HG03025 (cell line): ENCODE data around the gene FHIT.
A peak's percentile ranks its signal among the peaks of the same experiment; 100 is the strongest.

Source experiments
- ATAC-seq: cut with Tn5 transposase; IDR thresholded peaks from one replicate; pipeline ENCODE4 v1.9.1; 2021; ENCODE audit warnings: mild to moderate bottlenecking, moderate library complexity; ENCODE audit not compliant: unreplicated experiment, low FRiP score

The FHIT gene

DNA sequence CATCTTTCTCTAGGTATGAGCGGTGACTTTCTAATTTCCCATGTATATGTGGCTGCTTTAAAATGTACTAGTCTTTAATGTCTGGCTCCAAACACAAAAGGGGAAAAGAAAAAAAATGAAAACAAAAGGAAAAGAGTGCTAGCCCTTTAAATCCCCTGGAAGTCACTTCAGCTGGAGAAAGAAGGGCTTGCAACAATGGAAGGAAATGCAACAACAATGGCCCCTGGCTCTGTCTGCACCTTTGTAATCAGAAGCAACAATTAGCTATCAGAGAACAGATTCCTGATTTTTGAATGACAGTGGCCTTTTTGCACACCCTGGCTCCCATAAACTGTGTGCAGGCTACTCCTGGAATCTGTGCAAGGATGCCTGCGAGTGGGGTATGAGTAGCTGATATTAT is 591.2 kb downstream of the FHIT start:
- no peak for ATAC-seq

- no peak for ATAC-seq
Measured at GRCh38 chr3:60659098-60659497, 592.2 kb downstream of the FHIT start.

DNA sequence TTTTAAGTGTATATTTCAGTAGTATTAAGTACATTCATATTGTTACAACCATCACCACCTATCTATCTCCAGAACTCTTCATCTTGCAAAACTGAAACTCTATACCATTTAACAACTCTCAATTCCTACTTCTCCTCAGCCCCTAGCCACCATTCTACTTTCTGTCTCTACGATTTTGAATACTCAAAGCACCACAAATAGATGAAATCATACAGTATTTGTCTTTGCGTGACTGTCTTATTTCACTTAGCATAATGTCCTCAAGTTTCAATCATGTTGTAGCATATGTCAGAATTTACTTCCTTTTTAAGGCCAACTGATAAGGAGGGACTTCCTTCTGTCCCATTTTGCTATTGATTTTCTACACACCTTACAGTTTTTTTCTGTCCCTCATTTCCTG is 593.3 kb downstream of the FHIT start:
- peak; percentile 95 for ATAC-seq

- ATAC-seq = peak; percentile 79
Measured at GRCh38 chr3:60652829-60653228, 598.4 kb downstream of the FHIT start.

GRCh38 chr3:60651799-60652198 is 599.5 kb downstream of the FHIT start:
- no peak for ATAC-seq

DNA sequence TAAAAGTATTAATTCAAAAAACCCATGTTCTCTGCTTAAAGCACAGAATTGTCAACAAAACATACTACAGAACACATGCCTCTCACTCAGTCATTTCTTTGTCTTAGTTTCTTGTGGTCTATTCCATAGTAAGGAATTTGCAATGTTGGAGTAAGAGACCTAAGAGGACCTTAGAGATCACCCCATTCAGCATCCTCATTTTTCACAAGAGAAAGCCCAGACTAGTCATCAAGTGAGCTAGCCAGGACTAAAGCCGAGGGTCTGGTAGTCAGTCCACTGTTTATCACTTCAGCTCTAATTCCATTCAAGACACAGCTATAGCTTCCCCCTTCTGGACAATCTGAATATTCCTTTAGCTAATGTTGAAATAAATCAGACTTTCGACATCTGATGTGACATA is 601.1 kb downstream of the FHIT start:
- ATAC-seq = no peak

- ATAC-seq = no peak
Measured at GRCh38 chr3:60645801-60646200, 605.5 kb downstream of the FHIT start.

DNA sequence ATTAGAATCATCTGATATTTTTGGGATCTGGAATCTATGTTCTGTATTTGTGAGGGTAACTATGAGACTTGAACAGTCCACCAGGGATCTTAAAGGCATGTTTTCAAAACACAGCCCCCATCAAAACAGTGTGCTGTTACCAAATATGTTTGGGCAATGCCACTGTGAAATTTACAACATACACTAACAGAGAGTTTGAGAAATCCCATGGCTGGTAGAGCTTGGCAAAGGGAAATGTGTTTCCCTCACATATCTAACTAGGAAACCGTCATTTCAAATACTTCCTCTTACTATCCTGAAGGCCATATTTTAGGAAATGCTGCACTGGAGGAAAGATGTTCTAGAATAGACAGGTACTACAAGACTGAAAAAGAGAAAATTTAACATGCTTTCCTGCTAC is 607.4 kb downstream of the FHIT start:
- no peak for ATAC-seq

DNA sequence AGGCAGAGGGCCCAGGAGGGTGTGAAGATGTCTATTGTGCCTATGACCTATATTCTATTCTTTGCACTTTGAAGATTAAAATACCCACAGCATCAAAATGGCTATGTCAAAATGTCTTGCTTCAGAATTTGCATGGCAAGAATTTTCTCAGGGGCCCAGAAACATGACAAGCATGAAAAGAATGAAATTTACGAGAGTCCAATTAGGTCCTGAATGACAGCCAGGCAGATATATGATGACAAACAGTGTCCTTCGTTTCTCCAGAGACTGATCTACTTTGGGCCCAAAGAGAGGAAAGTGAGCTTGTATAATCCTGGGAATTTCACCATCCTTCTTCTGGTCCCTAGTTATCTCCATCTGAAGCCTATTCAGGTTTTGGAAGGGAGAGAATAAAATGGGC is 609.9 kb downstream of the FHIT start:
- ATAC-seq = no peak

DNA sequence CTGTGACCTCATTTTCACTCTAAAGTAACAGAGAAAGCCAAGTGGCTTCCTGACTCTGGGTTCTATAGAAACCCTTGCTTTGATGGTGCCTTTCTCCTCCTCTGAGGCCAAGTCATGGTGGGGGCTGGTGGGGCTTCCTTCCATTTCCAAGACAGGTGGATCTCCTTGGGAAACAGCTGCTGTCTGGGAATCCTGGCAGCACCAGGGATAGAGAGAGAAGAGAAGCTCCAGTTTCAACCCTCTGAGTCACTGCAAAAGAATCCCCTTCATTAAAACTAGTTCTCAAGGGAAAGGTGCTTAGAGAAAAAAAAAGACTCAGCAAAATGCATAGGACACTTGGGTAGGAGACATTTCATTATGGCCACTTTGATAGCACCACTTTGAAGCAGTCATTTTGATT is 614.4 kb downstream of the FHIT start:
- no peak for ATAC-seq

- ATAC-seq = no peak
Measured at GRCh38 chr3:60633644-60634043, 617.6 kb downstream of the FHIT start.

GRCh38 chr3:60631509-60631908 is 619.7 kb downstream of the FHIT start:
- ATAC-seq = no peak

GRCh38 chr3:60630953-60631352 is 620.3 kb downstream of the FHIT start:
- no peak for ATAC-seq

GRCh38 chr3:60629816-60630215 is 621.4 kb downstream of the FHIT start:
- no peak for ATAC-seq

DNA sequence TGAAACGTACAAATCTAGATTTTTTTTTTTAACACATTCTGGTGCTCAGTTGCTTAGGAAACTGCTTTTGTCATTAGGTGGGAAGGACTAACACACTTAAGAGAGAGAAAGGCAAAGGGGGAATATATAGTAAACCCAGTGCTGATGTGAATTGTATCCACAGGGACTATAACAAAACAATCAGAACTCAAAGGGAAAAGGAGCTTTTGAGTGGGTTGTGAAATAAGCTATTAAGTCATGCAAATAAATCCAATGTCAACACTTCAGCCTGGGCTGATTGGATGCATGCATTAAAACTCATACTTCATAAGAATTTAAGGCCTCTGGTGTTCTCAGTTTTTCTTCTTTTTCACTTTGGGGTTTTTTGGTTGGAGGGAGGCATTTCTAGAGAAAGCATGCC is 628.9 kb downstream of the FHIT start:
- no peak for ATAC-seq

DNA sequence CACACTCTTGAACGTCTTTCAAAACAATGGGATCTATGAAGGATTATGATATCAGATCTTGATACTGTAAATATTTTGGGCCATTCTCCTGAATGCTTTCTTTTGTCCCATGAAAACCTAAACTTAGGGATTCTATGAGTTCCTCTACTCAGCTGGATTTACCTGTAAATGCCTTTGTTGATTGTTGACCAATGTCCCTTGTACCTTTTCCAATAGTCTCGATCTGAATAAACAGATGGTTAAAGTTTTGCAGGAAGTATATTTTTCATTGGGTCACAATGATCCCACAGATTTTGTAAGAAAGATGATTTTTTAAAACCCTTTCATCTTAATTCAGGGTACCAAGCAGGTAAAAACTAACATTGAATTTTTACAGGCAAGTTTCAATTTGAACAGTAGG is 634.1 kb downstream of the FHIT start:
- no peak for ATAC-seq

DNA sequence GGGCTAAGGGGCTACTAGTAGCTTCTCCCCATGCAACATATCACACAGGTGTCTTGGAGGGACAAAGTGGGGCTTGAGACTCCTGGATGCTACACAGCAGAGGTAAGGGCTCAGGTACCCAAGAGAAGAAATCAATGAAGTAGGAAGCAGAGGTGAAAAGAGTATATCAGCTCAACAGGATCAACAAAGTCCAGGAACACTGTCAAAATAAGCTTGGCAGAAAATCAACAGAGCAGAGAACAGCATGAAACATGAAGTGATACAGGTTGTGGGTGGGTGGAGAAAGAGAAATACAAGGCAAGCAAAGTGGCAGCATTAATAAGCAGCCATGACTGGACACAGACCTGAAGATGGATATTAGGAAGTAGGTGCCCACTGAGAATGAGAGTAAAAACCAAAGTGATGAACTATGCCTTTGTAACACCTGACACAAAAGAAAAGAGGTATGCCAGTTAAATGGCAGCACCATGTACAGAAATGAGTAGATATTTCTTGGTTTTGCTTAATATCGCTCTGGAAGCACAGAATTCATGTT is 637.4 kb downstream of the FHIT start:
- ATAC-seq = no peak

GRCh38 chr3:60610441-60611112 is 640.7 kb downstream of the FHIT start:
- no peak for ATAC-seq

DNA sequence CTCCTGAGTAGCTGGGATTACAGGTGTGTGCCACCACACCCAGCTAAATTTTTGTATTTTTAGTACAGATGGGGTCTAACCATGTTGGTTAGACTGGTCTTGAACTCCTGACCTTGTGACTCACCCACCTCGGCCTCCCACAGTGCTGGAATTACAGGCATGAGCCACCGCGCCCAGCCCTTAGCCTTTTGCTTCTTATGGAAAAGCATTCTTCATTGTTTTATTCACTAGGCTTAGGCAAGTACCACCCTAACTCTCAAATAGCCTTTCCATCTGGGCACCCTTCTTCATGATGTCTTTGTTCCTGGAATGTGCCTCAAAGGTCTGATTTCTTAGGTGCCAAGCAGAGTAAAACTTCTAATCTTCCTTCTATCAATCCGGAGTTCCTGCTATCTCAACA is 641.8 kb downstream of the FHIT start:
- ATAC-seq = no peak

DNA sequence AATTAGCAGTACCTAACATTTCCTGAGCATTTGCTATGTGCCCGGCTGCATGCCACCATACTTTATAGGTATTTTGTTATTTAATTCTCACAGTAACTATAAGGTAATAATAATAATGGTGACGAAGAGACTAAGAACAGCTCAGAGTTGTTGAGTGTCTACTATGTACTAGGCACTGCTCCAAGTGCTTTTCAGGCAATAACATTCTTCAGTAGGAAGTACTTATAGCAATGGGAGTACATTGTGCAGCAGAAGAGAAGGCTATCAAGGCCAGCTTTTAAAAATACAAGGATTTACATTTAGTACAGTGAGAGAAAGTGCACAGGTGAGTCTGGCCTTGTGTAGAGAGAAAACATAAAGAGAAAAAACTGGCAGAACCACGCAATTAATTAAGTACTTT is 647.4 kb downstream of the FHIT start:
- no peak for ATAC-seq

- ATAC-seq = no peak
Measured at GRCh38 chr3:60600848-60601247, 650.4 kb downstream of the FHIT start.

DNA sequence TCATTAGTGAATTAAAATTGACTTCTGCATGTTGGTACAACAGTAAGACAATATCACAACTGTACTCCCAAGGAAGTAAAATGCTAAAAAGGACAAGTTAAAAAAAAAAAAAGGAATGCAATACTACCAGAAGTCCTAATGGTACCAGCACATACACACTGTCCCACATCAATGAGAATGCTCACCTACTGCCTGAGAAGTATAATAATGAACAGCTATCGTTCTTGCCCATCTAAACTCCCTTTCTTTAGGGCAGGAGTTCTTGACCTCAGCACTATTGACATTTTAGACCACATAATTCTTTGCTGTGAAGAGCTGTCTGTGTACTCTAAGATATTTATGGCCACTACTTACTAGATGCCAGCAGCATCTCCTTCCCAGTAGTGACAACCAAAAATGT is 651.7 kb downstream of the FHIT start:
- ATAC-seq = no peak

- no peak for ATAC-seq
Measured at GRCh38 chr3:60598671-60599070, 652.6 kb downstream of the FHIT start.
